Stomach (tissue), 4 donors: ENCODE results near the gene AIM2.

Experiments
- CTCF ChIP-seq, 7 experiments: fragments of 450-650 bp in 4 of 7; fragments of 200-600 bp in 3 of 7; sonication (generic) in 3 of 7; IDR thresholded peaks; one replicate each; pipeline ENCODE4 v1.5.1; 2016 to 2019; ENCODE audit warnings: antibody characterized with exemption in 7 of 7, control low read depth in 2 of 7, mild to moderate bottlenecking in 1 of 7
- EP300 ChIP-seq: sonication (generic); formaldehyde crosslinking; IDR thresholded peaks from one replicate; pipeline ENCODE4 v1.6.1; 2017; ENCODE audit warnings: antibody characterized with exemption
- POLR2A ChIP-seq, 4 donors: fragments of 450-650 bp; IDR thresholded peaks; one replicate each; pipeline ENCODE4 v1.6.1; 2016; ENCODE audit warnings: antibody characterized with exemption in 4 of 4, control low read depth in 2 of 4, mild to moderate bottlenecking in 1 of 4, moderate library complexity in 1 of 4
- POLR2AphosphoS5 ChIP-seq, 3 donors: sonication (generic); formaldehyde crosslinking; IDR thresholded peaks; one replicate each; pipeline ENCODE4 v1.6.1; 2016; ENCODE audit warnings: antibody characterized with exemption in 3 of 3

GRCh38 chr1:159040893-159041724 is 35.5 kb downstream of the AIM2 start:
- no peak for TF ChIP-seq POLR2A (IDR thresholded peaks at IDR 0.05)
- TF ChIP-seq CTCF (IDR thresholded peaks at IDR 0.05): no peak
- TF ChIP-seq POLR2AphosphoS5 (IDR thresholded peaks at IDR 0.05): no peak
- TF ChIP-seq EP300: no peak
